Neural cell (in vitro differentiated cells): ENCODE data around the gene DAP. TPM values are rescaled to one million over a fixed set of nuclear protein-coding genes. Genes with fewer than 3 reads are reported as not detected.

Experiments used
- H2AFZ ChIP-seq: fragments of 200-600, 300-800 bp; sonication (generic), shearing (Covaris generic); 2 replicates; pipeline ENCODE4 v1.6.0; 2014; ENCODE audit warnings: low read depth, mild to moderate bottlenecking, antibody characterized with exemption, low read length, moderate library complexity
- H3F3A ChIP-seq: fragments of 200-600 bp; shearing (Covaris generic); 2 replicates; pipeline ENCODE4 v1.6.1; 2016; ENCODE audit warnings: mild to moderate bottlenecking, moderate library complexity, mixed read lengths, antibody characterized with exemption, low read length; ENCODE audit not compliant: insufficient read depth, poor library complexity, severe bottlenecking
- H3K27ac ChIP-seq: fragments of 200-600, 300-800 bp; sonication (generic), shearing (Covaris generic); 2 replicates; pipeline ENCODE4 v1.5.1; 2014; ENCODE audit warnings: mild to moderate bottlenecking, low read length, moderate library complexity
- H3K27me3 ChIP-seq: fragments of 300-800, 200-600 bp; sonication (generic), shearing (Covaris generic); 2 replicates; pipeline ENCODE4 v1.6.0; 2014; ENCODE audit warnings: mild to moderate bottlenecking, low read depth, low read length, moderate library complexity; ENCODE audit not compliant: insufficient read depth
- H3K36me3 ChIP-seq: fragments of 300-800, 200-600 bp; sonication (generic), shearing (Covaris generic); 2 replicates; pipeline ENCODE4 v1.5.1; 2014; ENCODE audit warnings: mild to moderate bottlenecking, antibody characterized with exemption, low read length, moderate library complexity; ENCODE audit not compliant: insufficient read depth
- H3K4me2 ChIP-seq: fragments of 300-800, 200-600 bp; sonication (generic), shearing (Covaris generic); 2 replicates; pipeline ENCODE4 v1.6.0; 2014; ENCODE audit warnings: mild to moderate bottlenecking, low read length
- H3K4me3 ChIP-seq: fragments of 300-800, 200-600 bp; sonication (generic), shearing (Covaris generic); 2 replicates; pipeline ENCODE4 v1.5.1; 2014; ENCODE audit warnings: mild to moderate bottlenecking, low read length, moderate library complexity
- H3K79me2 ChIP-seq: fragments of 200-600 bp; shearing (Covaris generic); replicated peaks from 2 replicates; pipeline ENCODE4 v1.6.0; 2014; ENCODE audit warnings: mild to moderate bottlenecking, low read length, moderate library complexity; ENCODE audit not compliant: insufficient read depth
- H3K9ac ChIP-seq: fragments of 300-800, 200-600 bp; sonication (generic), shearing (Covaris generic); 2 replicates; pipeline ENCODE4 v1.6.1; 2016; ENCODE audit warnings: mild to moderate bottlenecking, low read length, mixed read lengths
- H3K9me2 ChIP-seq: fragments of 200-600 bp; shearing (Covaris generic); 2 replicates; pipeline ENCODE4 v1.6.1; 2016; ENCODE audit warnings: mild to moderate bottlenecking, low read length, mixed read lengths; ENCODE audit not compliant: insufficient read depth
- H3K9me3 ChIP-seq: fragments of 200-600, 300-800 bp; sonication (generic), shearing (Covaris generic); 2 replicates; pipeline ENCODE4 v1.6.1; 2016; ENCODE audit warnings: mild to moderate bottlenecking, mixed run types, low read length, moderate library complexity, mixed read lengths
- H4K20me1 ChIP-seq: fragments of 200-600 bp; shearing (Covaris generic); 2 replicates; pipeline ENCODE4 v1.6.1; 2016; ENCODE audit warnings: mild to moderate bottlenecking, mixed run types; ENCODE audit not compliant: insufficient read depth
- CTCF ChIP-seq: fragments of 450-650 bp; IDR thresholded peaks from 2 replicates; pipeline ENCODE4 v1.5.1; 2014; ENCODE audit warnings: antibody characterized with exemption, mild to moderate bottlenecking, moderate library complexity; ENCODE audit not compliant: poor library complexity, severe bottlenecking
- EP300 ChIP-seq: fragments of 450-650 bp; conservative IDR thresholded peaks from 2 replicates; pipeline ENCODE4 v1.6.1; 2014; ENCODE audit warnings: antibody characterized with exemption, mild to moderate bottlenecking, moderate library complexity; ENCODE audit not compliant: poor library complexity, severe bottlenecking
- EZH2 ChIP-seq: fragments of 200-600, 300-800 bp; shearing (Covaris generic), sonication (generic); IDR thresholded peaks from 2 replicates; pipeline ENCODE4 v1.6.1; 2014; ENCODE audit warnings: antibody characterized with exemption, low read length, borderline replicate concordance, mild to moderate bottlenecking; ENCODE audit not compliant: insufficient read depth, poor library complexity, severe bottlenecking
- MXI1 ChIP-seq: fragments of 450-650 bp; conservative IDR thresholded peaks from 2 replicates; pipeline ENCODE4 v1.6.1; 2014; ENCODE audit warnings: antibody characterized with exemption, mild to moderate bottlenecking; ENCODE audit not compliant: poor library complexity, severe bottlenecking
- POLR2AphosphoS5 ChIP-seq: IDR thresholded peaks from 2 replicates; pipeline ENCODE4 v1.6.1; 2012
- RAD21 ChIP-seq: fragments of 450-650 bp; conservative IDR thresholded peaks from 2 replicates; pipeline ENCODE4 v1.6.1; 2014; ENCODE audit warnings: antibody characterized with exemption, mild to moderate bottlenecking, moderate library complexity
- REST ChIP-seq: IDR thresholded peaks from 2 replicates; pipeline ENCODE4 v1.6.1; 2012; ENCODE audit warnings: borderline replicate concordance
- SMC3 ChIP-seq: fragments of 450-650 bp; conservative IDR thresholded peaks from 2 replicates; pipeline ENCODE4 v1.6.1; 2014; ENCODE audit warnings: antibody characterized with exemption, mild to moderate bottlenecking, moderate library complexity; ENCODE audit not compliant: poor library complexity
- TAF1 ChIP-seq: IDR thresholded peaks from 2 replicates; pipeline ENCODE4 v1.6.1; 2012; ENCODE audit warnings: low read depth
- polyA plus RNA-seq: library from polyadenylated mRNA; depleted of rRNA; stranded (reverse); fragments of >200 nt; gene quantifications from 2 replicates; pipeline ENCODE4 v1.2.3, GENCODE V29; 2014

The DAP gene
- polyA plus RNA-seq, 1 donor from 2014 or later = 9.3 TPM

- TF ChIP-seq EP300 = no peak
- no peak for TF ChIP-seq MXI1
- TF ChIP-seq EZH2 = no peak
Measured at GRCh38 chr5:10704949-10705621, 55.9 kb downstream of the DAP start (continued).

GRCh38 chr5:10703676-10704075, 57.4 kb downstream of the DAP start:
- H3K9me3 ChIP-seq = no peaks in the 10 kb centered on the region
- no peaks in the 10 kb centered on the region for H3K79me2 ChIP-seq
- H3K27me3 ChIP-seq = no peaks in the 10 kb centered on the region
- TF ChIP-seq CTCF (no peak), EP300 (no peak)
- no peaks in the 10 kb centered on the region for H4K20me1 ChIP-seq
- no peaks in the 10 kb centered on the region for H3K9me2 ChIP-seq
- no peak overlapping the region for H3K4me2 ChIP-seq
- no peak overlapping the region for H3K27ac ChIP-seq
- H3K36me3 ChIP-seq = no peaks in the 10 kb centered on the region
- H3F3A ChIP-seq = no peaks in the 10 kb centered on the region
- H3K4me3 ChIP-seq = no peak overlapping the region
- H3K9ac ChIP-seq = no peak overlapping the region
- no peak overlapping the region for H2AFZ ChIP-seq

- H2AFZ ChIP-seq = no peak overlapping the region
- no peak overlapping the region for H3K4me3 ChIP-seq
- TF ChIP-seq SMC3 (no peak), TAF1 (no peak), EZH2 (no peak), REST (no peak), EP300 (no peak), MXI1 (no peak), POLR2AphosphoS5 (no peak), CTCF (no peak), RAD21 (no peak)
- H3K27ac ChIP-seq = no peak overlapping the region
- no peak overlapping the region for H3K9ac ChIP-seq
- H3K27me3 ChIP-seq = no peaks in the 10 kb centered on the region
- no peaks in the 10 kb centered on the region for H4K20me1 ChIP-seq
- no peaks in the 10 kb centered on the region for H3K9me2 ChIP-seq
- H3K79me2 ChIP-seq = no peaks in the 10 kb centered on the region
- H3K9me3 ChIP-seq = no peaks in the 10 kb centered on the region
- no peak overlapping the region for H3K4me2 ChIP-seq
- H3K36me3 ChIP-seq = no peaks in the 10 kb centered on the region
- no peaks in the 10 kb centered on the region for H3F3A ChIP-seq
Measured at GRCh38 chr5:10702911-10703491, 58.0 kb downstream of the DAP start.
